HepG2 (cell line): Measurements from ENCODE around the gene POLE4. TPM values are rescaled to one million over a fixed set of nuclear protein-coding genes. Genes with fewer than 3 reads are reported as not detected.

ENCODE experiments used
- ARNTL ChIP-seq: sonication (generic); formaldehyde crosslinking; IDR thresholded peaks from 2 replicates; pipeline ENCODE4 v1.4.0; 2020; ENCODE audit warnings: mild to moderate bottlenecking, missing genetic modification reagents
- RNF2 ChIP-seq: fragments of 450-650 bp; conservative IDR thresholded peaks from 2 replicates; pipeline ENCODE4 v1.6.1; 2016; ENCODE audit warnings: low read depth
- polyA plus RNA-seq, 8 experiments: library from polyadenylated mRNA; depleted of rRNA in 3 of 8; stranded (reverse) in 7 of 8; unstranded in 1 of 8; fragments of >200 nt; fragmentation: Illumina TruSeq in 4 of 8; extraction: Trizol in 4 of 8; gene quantifications; 2 replicates each; pipeline versions ENCODE4 v1.2.1 to v1.2.3, GENCODE V29; 2011 to 2016; ENCODE audit warnings: low read depth in 4 of 8, missing spikeins in 1 of 8, mixed read lengths in 1 of 8; ENCODE audit not compliant: insufficient read depth in 1 of 8
- total RNA-seq, 5 experiments: library from RNA; depleted of rRNA; stranded (reverse); fragments of >200 nt; fragmentation: Illumina TruSeq; extraction: Trizol; gene quantifications; 2 replicates each; pipeline ENCODE4 v1.2.3, GENCODE V29; 2016; ENCODE audit warnings: low read depth in 1 of 5
- TF ChIP-seq, protein P1 (sequence below): sonication (generic); formaldehyde crosslinking; IDR thresholded peaks from 2 replicates; pipeline ENCODE4 v1.9.0; 2021; ENCODE audit warnings: mild to moderate bottlenecking, missing genetic modification reagents
- TF ChIP-seq, protein P2 (sequence below): sonication (generic); formaldehyde crosslinking; IDR thresholded peaks from 2 replicates; pipeline ENCODE4 v1.4.0; 2020; ENCODE audit warnings: missing genetic modification reagents, borderline replicate concordance
- TF ChIP-seq, protein P3 (sequence below), 2 experiments: sonication (generic) in 1 of 2; formaldehyde crosslinking in 1 of 2; IDR thresholded peaks; 2 replicates each; pipeline versions ENCODE4 v1.5.1 to v1.6.1; 2011 to 2020; ENCODE audit warnings: borderline replicate concordance in 1 of 2, low read depth in 1 of 2, low read length in 1 of 2, mild to moderate bottlenecking in 1 of 2, missing genetic modification reagents in 1 of 2, moderate library complexity in 1 of 2
- TF ChIP-seq, protein P4 (sequence below): sonication (generic); formaldehyde crosslinking; IDR thresholded peaks from 2 replicates; pipeline ENCODE4 v1.5.1; 2020; ENCODE audit warnings: missing genetic modification reagents, mild to moderate bottlenecking, borderline replicate concordance

POLE4 gene
- total and polyA plus RNA-seq, 2 of the 13 experiments (the other 11 are each of a cell fraction or from before 2014, with no cell fraction given) = 106 to 116 TPM

- TF ChIP-seq, protein P1, sequence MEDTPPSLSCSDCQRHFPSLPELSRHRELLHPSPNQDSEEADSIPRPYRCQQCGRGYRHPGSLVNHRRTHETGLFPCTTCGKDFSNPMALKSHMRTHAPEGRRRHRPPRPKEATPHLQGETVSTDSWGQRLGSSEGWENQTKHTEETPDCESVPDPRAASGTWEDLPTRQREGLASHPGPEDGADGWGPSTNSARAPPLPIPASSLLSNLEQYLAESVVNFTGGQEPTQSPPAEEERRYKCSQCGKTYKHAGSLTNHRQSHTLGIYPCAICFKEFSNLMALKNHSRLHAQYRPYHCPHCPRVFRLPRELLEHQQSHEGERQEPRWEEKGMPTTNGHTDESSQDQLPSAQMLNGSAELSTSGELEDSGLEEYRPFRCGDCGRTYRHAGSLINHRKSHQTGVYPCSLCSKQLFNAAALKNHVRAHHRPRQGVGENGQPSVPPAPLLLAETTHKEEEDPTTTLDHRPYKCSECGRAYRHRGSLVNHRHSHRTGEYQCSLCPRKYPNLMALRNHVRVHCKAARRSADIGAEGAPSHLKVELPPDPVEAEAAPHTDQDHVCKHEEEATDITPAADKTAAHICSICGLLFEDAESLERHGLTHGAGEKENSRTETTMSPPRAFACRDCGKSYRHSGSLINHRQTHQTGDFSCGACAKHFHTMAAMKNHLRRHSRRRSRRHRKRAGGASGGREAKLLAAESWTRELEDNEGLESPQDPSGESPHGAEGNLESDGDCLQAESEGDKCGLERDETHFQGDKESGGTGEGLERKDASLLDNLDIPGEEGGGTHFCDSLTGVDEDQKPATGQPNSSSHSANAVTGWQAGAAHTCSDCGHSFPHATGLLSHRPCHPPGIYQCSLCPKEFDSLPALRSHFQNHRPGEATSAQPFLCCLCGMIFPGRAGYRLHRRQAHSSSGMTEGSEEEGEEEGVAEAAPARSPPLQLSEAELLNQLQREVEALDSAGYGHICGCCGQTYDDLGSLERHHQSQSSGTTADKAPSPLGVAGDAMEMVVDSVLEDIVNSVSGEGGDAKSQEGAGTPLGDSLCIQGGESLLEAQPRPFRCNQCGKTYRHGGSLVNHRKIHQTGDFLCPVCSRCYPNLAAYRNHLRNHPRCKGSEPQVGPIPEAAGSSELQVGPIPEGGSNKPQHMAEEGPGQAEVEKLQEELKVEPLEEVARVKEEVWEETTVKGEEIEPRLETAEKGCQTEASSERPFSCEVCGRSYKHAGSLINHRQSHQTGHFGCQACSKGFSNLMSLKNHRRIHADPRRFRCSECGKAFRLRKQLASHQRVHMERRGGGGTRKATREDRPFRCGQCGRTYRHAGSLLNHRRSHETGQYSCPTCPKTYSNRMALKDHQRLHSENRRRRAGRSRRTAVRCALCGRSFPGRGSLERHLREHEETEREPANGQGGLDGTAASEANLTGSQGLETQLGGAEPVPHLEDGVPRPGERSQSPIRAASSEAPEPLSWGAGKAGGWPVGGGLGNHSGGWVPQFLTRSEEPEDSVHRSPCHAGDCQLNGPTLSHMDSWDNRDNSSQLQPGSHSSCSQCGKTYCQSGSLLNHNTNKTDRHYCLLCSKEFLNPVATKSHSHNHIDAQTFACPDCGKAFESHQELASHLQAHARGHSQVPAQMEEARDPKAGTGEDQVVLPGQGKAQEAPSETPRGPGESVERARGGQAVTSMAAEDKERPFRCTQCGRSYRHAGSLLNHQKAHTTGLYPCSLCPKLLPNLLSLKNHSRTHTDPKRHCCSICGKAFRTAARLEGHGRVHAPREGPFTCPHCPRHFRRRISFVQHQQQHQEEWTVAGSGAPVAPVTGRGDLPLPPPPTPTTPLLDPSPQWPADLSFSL = no peak
- TF ChIP-seq ARNTL (CRISPR knock-in tag) (no peak), RNF2 (no peak)
- TF ChIP-seq, protein P2, sequence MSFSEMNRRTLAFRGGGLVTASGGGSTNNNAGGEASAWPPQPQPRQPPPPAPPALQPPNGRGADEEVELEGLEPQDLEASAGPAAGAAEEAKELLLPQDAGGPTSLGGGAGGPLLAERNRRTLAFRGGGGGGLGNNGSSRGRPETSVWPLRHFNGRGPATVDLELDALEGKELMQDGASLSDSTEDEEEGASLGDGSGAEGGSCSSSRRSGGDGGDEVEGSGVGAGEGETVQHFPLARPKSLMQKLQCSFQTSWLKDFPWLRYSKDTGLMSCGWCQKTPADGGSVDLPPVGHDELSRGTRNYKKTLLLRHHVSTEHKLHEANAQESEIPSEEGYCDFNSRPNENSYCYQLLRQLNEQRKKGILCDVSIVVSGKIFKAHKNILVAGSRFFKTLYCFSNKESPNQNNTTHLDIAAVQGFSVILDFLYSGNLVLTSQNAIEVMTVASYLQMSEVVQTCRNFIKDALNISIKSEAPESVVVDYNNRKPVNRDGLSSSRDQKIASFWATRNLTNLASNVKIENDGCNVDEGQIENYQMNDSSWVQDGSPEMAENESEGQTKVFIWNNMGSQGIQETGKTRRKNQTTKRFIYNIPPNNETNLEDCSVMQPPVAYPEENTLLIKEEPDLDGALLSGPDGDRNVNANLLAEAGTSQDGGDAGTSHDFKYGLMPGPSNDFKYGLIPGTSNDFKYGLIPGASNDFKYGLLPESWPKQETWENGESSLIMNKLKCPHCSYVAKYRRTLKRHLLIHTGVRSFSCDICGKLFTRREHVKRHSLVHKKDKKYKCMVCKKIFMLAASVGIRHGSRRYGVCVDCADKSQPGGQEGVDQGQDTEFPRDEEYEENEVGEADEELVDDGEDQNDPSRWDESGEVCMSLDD (CRISPR knock-in tag) = no peak
- TF ChIP-seq, protein P3, sequence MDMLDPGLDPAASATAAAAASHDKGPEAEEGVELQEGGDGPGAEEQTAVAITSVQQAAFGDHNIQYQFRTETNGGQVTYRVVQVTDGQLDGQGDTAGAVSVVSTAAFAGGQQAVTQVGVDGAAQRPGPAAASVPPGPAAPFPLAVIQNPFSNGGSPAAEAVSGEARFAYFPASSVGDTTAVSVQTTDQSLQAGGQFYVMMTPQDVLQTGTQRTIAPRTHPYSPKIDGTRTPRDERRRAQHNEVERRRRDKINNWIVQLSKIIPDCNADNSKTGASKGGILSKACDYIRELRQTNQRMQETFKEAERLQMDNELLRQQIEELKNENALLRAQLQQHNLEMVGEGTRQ (IDR thresholded peaks at IDR 0.05; ENCODE audit: low read depth, low read length) = no peak
- TF ChIP-seq, protein P3 (CRISPR knock-in tag; IDR thresholded peaks at IDR 0.05; ENCODE audit: borderline replicate concordance) = no peak
- TF ChIP-seq, protein P4, sequence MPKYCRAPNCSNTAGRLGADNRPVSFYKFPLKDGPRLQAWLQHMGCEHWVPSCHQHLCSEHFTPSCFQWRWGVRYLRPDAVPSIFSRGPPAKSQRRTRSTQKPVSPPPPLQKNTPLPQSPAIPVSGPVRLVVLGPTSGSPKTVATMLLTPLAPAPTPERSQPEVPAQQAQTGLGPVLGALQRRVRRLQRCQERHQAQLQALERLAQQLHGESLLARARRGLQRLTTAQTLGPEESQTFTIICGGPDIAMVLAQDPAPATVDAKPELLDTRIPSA = no peak
Measured at GRCh38 chr2:74945788-74946331, 12.6 kb upstream of the POLE4 start (continued).
